ENCODE results near the gene XIST.
"Not testable (repeated sequence)": the region's sequence is repeated elsewhere in the genome, so short reads cannot be mapped to it uniquely, and the experiment has no call there.

Gene XIST

DNA sequence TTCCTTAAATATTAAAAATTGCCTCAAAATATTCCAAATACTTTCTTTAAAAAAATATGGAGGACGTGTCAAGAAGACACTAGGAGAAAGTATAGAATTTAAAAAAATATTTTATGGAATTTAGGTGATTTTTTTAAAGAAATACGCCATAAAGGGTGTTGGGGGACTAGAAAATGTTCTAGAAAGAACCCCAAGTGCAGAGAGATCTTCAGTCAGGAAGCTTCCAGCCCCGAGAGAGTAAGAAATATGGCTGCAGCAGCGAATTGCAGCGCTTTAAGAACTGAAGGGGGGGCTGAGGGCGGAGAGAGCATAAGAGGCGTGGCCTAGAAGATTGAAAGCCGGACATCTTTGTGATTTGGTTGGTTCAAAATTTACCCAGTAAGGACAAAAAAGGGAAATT lies at the start of gene XIST:
Gene XIST, minus strand, starts transcription at position 248 of the 400 bp plus-strand sequence.
- DNase-seq, result no peak

- not testable (repeated sequence) for DNase-seq
Measured at GRCh38 chrX:73898315-73898714, 45.8 kb upstream of the XIST start.

DNA sequence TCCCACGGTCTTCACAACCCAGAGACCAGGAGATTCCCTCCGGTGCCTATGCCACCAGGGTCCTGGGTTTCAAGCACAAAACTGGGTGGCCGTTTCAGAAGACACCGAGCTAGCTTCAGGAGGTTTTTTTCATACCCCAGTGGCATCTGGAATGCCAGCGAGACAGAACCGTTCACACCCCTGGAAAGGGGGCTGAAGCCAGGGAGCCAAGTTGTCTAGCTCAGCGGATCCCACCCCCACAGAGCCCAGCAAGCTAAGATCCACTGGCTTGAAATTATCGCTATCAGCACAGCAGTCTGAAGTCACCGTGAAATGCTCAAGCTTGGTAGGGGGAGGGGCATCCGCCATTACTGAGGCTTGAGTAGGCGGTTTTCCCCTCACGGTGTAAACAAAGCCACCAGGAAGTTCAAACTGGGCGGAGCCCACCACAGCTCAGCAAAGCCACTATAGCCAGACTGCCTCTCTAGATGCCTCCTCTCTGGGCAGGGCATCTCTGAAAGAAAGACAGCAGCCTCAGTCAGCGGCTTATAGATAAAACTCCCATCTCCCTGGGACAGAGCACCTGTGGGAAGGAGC lies 40.1 kb upstream of the XIST start:
- not testable (repeated sequence) for DNase-seq

DNA sequence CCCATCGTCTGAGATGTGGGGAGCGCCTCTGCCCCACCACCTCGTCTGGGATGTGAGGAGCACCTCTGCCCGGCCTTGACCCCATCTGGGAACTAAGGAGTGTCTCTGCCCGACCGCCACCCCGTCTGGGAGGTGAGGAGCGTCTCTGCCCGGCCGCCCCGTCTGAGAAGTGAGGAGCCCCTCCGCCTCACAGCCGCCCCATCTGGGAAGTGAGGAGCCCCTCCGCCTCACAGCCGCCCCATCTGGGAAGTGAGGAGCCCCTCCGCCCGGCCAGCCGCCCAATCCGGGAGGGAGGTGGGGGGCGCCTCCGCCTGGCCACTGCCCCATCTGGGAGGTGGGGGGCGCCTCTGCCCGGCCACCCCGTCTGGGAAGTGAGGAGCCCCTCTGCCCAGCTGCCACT lies 29.7 kb upstream of the XIST start:
- DNase-seq, result not testable (repeated sequence)

- DNase-seq, result no peak
Measured at GRCh38 chrX:73877687-73878086, 25.2 kb upstream of the XIST start.

DNA sequence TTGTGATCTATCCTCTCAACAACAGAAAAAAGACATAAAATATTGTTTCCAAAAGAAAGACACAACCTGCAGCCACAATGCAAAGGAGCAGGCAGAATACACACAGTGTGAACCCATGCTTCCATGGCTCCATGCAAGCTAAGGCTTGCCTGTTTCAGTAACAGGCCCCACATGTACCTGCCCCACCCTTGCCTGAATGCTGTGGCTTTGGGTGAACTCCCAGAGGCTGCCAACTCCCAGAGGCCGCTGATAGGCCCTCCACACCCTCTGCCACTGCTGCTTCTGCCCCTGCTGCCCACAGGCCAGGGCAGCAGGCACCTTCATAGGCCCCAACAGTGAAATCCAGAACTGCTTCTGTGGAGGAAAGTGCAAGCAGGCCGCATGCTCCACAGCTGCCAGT lies 24.4 kb upstream of the XIST start:
- no peak for DNase-seq

DNA sequence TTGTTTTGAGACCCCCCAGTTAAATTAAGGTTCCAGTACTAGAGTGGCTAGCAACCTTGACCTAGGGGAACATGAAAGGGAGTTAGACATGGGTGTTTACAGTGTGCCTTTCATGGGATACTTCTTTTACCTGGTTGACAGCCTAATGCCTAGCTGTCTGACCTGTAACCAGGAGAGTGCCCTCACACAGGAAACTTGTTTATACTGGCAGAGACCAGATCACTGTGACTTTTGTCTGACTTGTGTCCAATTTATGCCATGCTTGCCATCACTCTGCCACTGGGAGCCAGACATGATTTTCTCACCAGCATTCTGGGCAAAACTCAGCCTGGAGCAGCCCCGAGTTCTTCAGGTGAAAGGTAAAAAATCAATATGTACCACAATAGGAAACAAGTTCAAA lies 16.4 kb upstream of the XIST start:
- DNase-seq, result no peak

DNA sequence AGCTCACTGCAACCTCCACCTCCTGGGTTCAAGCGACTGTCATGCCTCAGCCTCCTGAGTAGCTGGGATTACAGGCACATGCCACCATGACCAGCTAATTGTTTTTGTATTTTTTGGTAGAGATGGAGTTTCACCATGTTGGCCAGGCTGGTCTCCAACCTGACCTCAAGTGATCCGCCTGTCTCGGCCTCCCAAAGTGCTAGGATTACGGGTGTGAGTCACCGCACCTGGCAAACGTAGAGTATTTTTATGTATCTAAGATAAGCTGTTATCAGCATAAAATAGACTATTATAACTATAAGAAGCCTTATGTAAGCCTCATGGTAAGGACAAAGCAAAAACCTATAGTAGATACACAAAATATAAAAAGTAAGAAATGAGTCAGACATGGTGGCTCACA lies 14.6 kb upstream of the XIST start:
- DNase-seq, result no peak

- no peak for DNase-seq
Measured at GRCh38 chrX:73863852-73864251, 11.3 kb upstream of the XIST start.

GRCh38 chrX:73863268-73863667 lies 10.8 kb upstream of the XIST start:
- DNase-seq, result no peak

DNA sequence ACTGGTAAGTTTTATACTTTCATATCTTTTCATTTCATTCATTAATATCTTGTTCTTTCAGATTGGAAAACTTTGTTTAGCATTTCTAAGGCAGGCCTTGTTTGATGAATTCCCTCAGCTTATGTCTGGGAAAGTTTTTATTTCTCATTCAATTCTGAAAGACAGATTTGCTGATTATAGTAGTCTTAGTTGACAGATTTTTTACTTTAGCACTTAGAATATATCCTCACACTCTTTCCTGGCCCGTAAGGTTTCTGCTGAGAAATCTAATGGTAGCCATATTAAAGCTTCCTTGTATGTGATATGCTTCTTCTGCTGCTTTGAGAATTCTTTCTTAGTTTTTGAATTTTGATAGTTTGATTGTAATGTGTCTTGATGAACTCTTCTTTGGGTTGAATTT lies 7.1 kb upstream of the XIST start:
- no peak for DNase-seq

- DNase-seq, result peak; percentile 60
Measured at GRCh38 chrX:73855546-73855945, 3.0 kb upstream of the XIST start.

DNA sequence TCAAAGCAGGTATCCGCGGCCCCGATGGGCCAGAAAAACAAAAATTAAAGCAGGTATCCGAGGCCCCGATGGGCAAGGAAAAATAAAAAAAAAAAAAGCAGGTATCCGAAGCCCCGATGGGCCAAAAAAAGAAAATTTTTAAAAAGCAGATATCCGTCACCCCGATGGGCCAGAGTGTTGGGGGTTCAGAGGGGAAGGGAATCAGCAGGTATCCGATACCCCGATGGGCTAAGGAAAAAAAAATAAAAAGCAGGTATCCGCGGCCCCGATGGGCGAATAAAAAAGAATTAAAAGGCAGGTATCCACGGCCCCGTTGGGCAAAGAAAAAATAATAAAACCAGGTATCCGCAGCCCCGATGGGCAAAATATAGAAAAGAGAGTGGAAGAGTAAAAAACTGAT lies 492 bp downstream of the XIST start:
- DNase-seq, result no peak

DNA sequence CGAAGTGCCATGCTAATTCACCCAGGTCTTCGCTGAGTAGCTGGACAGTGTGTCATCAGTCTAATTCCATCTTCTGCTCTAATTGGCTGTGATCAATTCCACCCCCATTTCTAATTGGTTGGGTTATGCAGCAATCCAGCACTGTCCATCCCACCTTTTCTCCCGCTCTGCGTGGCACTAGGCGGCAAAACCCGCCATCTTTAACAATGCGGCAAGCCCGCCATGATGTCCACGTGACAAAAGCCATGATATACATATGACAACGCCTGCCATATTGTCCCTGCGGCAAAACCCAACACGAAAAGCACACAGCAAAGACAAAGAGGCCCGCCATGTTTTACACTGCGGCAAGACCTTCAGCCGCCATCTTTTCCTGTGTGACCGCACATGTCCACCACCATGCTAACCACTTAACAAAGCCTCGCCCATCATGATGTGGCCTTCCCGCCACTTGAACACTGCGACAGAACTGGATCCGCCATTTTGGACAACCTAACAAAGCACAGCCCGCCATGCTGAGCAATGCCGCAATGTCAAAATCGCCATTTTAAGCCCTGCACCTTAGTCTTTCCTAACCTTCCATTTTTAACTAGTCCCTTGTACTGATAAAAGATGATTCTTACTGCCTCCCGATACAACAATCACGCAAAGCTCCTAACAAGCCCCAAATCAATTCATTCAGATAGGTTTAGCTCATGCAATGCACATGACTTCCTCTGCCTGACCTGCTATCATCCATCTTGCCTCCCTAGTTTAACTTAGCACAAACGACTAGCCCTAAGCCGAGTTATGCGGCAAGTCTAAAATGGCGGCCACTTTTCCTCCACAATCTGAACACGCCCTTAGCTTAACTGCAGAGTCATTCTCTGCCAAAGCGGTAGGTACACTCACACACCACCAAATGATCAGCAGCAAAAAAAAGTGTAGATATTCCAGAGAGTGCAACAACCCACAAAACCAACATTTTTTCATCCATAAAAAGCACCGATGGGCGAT lies 1.2 kb downstream of the XIST start:
- DNase-seq, result no peak

- DNase-seq, result no peak
Measured at GRCh38 chrX:73850124-73851013, 2.1 kb downstream of the XIST start.

DNA sequence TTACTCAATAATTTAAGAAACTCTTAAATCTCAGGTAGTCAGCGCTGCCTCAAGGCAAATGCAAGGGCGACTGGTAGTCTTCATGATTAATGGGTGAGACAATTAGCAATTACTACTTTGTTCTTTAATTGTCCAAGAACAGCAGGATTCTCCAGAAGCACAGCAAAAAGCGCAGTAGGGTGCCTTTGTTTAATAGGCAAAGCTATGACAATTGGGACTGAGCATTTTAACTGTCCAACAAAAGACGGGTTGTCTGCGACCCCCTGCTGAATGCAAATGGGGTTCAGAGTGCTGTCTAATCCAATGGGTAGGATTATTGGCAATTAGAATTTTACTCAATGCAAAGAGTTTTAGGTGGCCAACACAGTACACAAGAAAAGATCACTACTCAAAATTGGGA lies 3.4 kb downstream of the XIST start:
- DNase-seq, result no peak

DNA sequence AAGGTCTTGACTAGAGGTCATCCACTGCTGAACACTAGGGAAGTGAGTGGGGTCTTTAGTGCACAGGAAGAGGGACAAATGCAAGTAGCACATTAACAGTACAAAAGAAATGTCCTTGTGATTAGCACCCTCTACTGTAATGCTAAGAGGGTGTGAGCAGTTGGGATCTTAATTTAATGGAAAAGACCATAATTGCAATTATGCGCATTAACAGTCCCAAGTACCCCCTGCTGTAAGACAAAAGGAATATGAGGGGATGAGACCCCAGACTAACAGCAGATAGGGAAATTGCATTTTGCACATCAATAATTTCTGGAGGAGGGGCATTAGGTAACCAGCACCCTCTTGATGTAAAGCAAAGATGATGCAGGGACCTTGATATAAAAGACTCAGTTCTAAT lies 4.5 kb downstream of the XIST start:
- no peak for DNase-seq

GRCh38 chrX:73847100-73847499 lies 5.4 kb downstream of the XIST start:
- no peak for DNase-seq

DNA sequence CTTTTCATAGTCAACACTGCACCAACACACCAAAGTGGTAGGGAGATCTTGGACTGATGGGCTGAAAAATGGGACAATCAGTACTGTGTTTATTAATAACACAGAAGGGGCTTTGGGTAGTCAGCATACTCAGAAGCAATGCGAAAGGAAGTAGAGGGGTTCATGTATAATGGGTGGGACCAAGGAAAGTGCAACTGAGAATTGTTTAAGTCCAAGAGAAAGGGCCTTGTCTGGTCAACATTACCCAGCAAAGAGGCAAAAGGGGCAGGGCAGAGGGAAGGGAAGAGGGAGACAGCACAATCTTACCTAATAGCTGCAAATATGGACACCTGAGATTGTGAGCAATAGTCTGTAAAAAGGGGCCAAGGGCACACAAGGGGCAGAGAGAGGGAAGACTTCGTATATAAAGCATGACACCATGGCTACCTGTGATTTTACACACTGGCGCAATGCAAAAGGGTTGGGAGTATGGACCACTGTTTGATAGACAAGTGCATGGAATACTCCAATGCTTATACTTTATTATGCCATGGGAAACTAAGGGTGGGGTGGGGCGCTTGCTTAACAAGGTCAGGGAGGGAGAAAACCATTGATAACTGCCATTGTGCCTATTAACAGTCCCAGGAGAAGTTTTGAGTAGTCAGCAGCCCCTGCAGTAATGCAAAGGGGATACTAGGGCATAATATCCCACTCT lies 9.8 kb downstream of the XIST start:
- no peak for DNase-seq

DNA sequence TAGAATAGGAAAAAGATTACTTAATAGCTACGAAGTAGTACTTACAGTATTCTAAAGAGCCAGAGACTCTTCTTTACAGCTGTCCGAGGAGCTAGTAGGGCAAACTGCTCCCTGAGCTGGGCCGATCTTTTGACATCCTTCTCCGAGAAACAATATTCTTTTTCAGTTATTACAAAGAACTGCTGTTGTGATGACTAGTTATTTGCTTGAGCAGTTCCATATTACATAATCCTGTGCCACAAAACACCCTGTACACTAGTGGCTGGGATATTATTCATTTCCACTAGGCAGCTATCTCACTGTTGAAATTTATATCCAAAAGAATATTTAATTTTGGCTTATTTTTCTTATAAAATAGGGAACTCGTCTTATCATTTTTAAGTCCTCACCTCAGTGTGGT lies 11.2 kb downstream of the XIST start:
- DNase-seq, result no peak

GRCh38 chrX:73840120-73840924 lies 12.2 kb downstream of the XIST start:
- no peak for DNase-seq

- no peak for DNase-seq
Measured at GRCh38 chrX:73839152-73839551, 13.4 kb downstream of the XIST start.
